GM12891 (cell line): ENCODE measurements around the gene STK39.

Experiments used
- DNase-seq: peaks from one replicate; pipeline ENCODE4 v3.0.0; 2011; ENCODE audit warnings: low spot score; ENCODE audit not compliant: insufficient read length
- FAIRE-seq: peaks from 2 replicates; lab custom pipeline; 2011; peaks lifted over from hg19 to GRCh38; lab: Jason Lieb, UNC
- PAX5 ChIP-seq: IDR thresholded peaks from 2 replicates; pipeline ENCODE4 v1.6.1; 2011; ENCODE audit warnings: low read length, moderate library complexity, mild to moderate bottlenecking; ENCODE audit not compliant: insufficient read depth, severe bottlenecking
- POLR2A ChIP-seq: IDR thresholded peaks from 2 replicates; pipeline ENCODE4 v1.6.1; 2011; ENCODE audit warnings: low read depth, low read length, control low read depth
- POLR2AphosphoS5 ChIP-seq: IDR thresholded peaks from 2 replicates; pipeline ENCODE4 v1.6.1; 2011; ENCODE audit warnings: low read depth, low read length, control low read depth
- POU2F2 ChIP-seq: IDR thresholded peaks from 2 replicates; pipeline ENCODE4 v1.6.1; 2011; ENCODE audit warnings: low read depth, mild to moderate bottlenecking, control low read depth, low read length, moderate library complexity
- SPI1 ChIP-seq: IDR thresholded peaks from 2 replicates; pipeline ENCODE4 v1.6.1; 2011; ENCODE audit warnings: low read depth, low read length, control low read depth
- TAF1 ChIP-seq: IDR thresholded peaks from 2 replicates; pipeline ENCODE4 v1.6.1; 2011; ENCODE audit warnings: low read depth, low read length, control low read depth

Gene STK39

GRCh38 chr2:168147830-168148794, 99.3 kb downstream of the STK39 start:
- no peak for FAIRE-seq
- no peak for DNase-seq
- no peak for TF ChIP-seq POLR2A
- TF ChIP-seq SPI1 = no peak
- no peak for TF ChIP-seq PAX5
- TF ChIP-seq TAF1 = no peak
- no peak for TF ChIP-seq POU2F2
- no peak for TF ChIP-seq POLR2AphosphoS5

- no peak for TF ChIP-seq SPI1
- no peak for TF ChIP-seq POLR2AphosphoS5
- TF ChIP-seq PAX5 = no peak
- no peak for TF ChIP-seq POU2F2
- TF ChIP-seq TAF1 = no peak
- DNase-seq (no peak), FAIRE-seq (no peak)
Measured at GRCh38 chr2:168146892-168147810, 100.2 kb downstream of the STK39 start.

GRCh38 chr2:168145426-168146310, 101.7 kb downstream of the STK39 start:
- FAIRE-seq (no peak), DNase-seq (no peak)
- no peak for TF ChIP-seq TAF1
- no peak for TF ChIP-seq PAX5
- no peak for TF ChIP-seq POLR2A
- no peak for TF ChIP-seq POLR2AphosphoS5
- no peak for TF ChIP-seq POU2F2
- TF ChIP-seq SPI1 = no peak

- TF ChIP-seq POU2F2 (no peak), SPI1 (no peak), TAF1 (no peak), POLR2AphosphoS5 (no peak), PAX5 (no peak), POLR2A (no peak)
- DNase-seq = no peak
- no peak for FAIRE-seq
Measured at GRCh38 chr2:168145011-168145410, 102.4 kb downstream of the STK39 start.

GRCh38 chr2:168143813-168144212, 103.6 kb downstream of the STK39 start:
- FAIRE-seq (no peak), DNase-seq (no peak)
- TF ChIP-seq POLR2A = no peak
- TF ChIP-seq POU2F2 = no peak
- no peak for TF ChIP-seq SPI1
- TF ChIP-seq POLR2AphosphoS5 = no peak
- TF ChIP-seq TAF1 = no peak
- no peak for TF ChIP-seq PAX5

GRCh38 chr2:168140892-168141291, 106.5 kb downstream of the STK39 start:
- no peak for DNase-seq
- TF ChIP-seq POLR2A (no peak), SPI1 (no peak), TAF1 (no peak), POU2F2 (no peak), POLR2AphosphoS5 (no peak), PAX5 (no peak)
- no peak for FAIRE-seq

GRCh38 chr2:168139852-168140251, 107.5 kb downstream of the STK39 start:
- TF ChIP-seq SPI1 (no peak), TAF1 (no peak), PAX5 (no peak), POLR2A (no peak), POLR2AphosphoS5 (no peak), POU2F2 (no peak)
- FAIRE-seq (no peak), DNase-seq (no peak)

- no peak for TF ChIP-seq POLR2AphosphoS5
- no peak for TF ChIP-seq TAF1
- TF ChIP-seq POLR2A = no peak
- no peak for TF ChIP-seq SPI1
- no peak for TF ChIP-seq PAX5
- no peak for TF ChIP-seq POU2F2
- DNase-seq (no peak), FAIRE-seq (no peak)
Measured at GRCh38 chr2:168138901-168139300, 108.5 kb downstream of the STK39 start.

- FAIRE-seq (no peak), DNase-seq (no peak)
- no peak for TF ChIP-seq POU2F2
- TF ChIP-seq SPI1 = no peak
- TF ChIP-seq TAF1 = no peak
- TF ChIP-seq POLR2AphosphoS5 = no peak
- no peak for TF ChIP-seq POLR2A
- no peak for TF ChIP-seq PAX5
Measured at GRCh38 chr2:168138374-168138773, 109.0 kb downstream of the STK39 start.
